ENCODE data around the gene SPTB.

DNA sequence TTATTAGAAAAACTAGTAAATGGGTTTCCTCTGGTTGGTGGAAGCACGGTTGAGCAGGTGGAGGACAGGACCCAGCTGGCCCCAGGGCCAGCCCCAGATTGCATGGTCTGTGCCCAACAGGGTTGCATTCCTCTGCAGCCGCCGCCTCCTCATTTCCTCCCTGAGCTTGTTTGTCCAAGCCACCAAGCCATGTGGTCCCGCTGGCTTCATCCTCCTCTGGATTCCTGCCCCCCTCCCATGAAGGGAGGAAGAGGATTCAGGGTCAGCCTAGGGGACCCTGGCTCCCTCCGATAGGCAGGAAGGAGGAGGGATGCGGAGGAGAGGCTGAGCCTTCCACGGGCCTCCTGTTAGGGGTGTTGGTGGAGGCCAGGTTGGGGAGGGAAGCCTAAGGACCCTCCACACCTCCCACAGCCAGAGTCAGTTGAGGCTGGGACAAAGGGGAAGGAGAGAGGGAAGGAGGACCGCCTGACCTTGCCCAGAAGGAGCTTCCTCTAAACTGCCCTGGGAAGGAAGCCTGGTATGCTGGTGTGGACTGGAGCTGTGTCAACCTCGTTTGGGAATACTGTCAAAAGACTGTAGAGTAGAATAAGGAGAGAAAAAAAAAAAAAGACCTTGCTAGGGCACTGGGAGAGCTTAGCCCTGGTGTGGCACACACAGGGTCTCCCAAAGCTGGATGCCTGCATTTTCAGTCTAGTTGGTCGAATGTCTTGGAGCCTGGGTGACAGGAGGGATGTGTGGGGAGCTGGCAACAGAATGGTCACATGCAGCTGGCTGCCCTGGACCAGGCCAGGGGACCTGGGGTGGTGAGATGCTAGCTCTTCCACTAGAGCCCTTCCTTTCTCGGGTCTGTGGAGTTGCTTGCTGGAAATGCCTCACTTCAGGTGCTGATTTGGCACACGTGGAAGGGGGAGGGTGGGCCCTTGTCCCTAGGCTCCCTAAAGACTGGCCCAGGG, 133.1 kb downstream of the SPTB start:
- TF ChIP-seq, protein P1, sequence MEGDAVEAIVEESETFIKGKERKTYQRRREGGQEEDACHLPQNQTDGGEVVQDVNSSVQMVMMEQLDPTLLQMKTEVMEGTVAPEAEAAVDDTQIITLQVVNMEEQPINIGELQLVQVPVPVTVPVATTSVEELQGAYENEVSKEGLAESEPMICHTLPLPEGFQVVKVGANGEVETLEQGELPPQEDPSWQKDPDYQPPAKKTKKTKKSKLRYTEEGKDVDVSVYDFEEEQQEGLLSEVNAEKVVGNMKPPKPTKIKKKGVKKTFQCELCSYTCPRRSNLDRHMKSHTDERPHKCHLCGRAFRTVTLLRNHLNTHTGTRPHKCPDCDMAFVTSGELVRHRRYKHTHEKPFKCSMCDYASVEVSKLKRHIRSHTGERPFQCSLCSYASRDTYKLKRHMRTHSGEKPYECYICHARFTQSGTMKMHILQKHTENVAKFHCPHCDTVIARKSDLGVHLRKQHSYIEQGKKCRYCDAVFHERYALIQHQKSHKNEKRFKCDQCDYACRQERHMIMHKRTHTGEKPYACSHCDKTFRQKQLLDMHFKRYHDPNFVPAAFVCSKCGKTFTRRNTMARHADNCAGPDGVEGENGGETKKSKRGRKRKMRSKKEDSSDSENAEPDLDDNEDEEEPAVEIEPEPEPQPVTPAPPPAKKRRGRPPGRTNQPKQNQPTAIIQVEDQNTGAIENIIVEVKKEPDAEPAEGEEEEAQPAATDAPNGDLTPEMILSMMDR (IDR thresholded peaks at IDR 0.05; ENCODE audit: low read depth, low read length, poor library complexity, severe bottlenecking): no peak
- no peak for TF ChIP-seq EZH2phosphoT487 (IDR thresholded peaks at IDR 0.05; ENCODE audit: borderline replicate concordance, low read length)

All from DOHH2 (cell line).